IPS-18c (cell line): ENCODE data around the gene GLYATL1B.
"Not testable (repeated sequence)": the region's sequence is repeated elsewhere in the genome, so short reads cannot be mapped to it uniquely, and the experiment has no call there.

ENCODE experiments used
- H3K4me3 ChIP-seq: 2 replicates; pipeline ENCODE4 v1.7.0; 2013; ENCODE audit warnings: low read depth, mild to moderate bottlenecking, low read length, moderate library complexity; ENCODE audit not compliant: insufficient read depth
- H3K9me3 ChIP-seq: one replicate; pipeline ENCODE4 v1.6.1; 2013; ENCODE audit warnings: mild to moderate bottlenecking, low read length, moderate library complexity; ENCODE audit not compliant: control insufficient read depth, insufficient read depth

GLYATL1B gene

DNA sequence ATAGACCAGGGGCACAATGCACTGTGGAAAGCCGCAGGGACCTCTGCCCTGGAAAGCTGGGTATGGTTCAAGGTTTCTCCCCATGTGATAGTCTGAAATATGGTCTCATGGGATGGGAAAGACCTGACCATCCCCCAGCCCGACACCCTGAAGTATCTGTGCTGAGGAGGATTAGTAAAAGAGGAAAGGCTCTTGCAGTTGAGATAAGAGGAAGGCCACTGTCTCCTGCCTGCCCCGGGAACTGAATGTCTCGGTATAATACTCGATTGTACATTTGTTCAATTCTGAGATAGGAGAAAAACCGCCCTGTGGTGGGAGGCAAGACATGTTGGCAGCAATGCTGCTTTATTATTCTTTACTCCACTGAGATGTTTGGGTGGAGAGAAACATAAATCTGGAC lies 50.4 kb downstream of the GLYATL1B start:
- H3K9me3 ChIP-seq, H3K4me3 ChIP-seq: not testable (repeated sequence)

DNA sequence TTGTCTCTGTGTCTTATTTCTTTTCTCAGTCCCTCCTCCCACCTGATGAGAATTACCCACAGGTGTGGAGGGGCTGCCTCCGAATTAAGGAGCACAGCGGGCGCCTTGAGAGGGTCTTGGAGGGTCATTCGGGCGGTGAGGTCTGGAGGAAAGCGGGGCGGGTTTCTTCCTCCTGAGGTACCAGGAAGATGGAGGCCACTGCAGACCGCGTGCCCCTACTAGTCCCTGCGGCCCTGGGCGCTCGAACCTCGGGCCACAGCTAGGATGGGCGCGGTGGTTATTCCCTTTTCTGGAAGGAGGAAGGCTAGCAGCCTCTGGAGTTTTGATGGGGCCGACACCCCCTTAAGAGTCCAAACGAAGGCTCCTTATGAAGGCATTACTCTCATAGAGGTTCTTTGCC lies 51.1 kb downstream of the GLYATL1B start:
- H3K9me3 ChIP-seq = peaks cover 3% of the 10 kb centered on the region
- H3K4me3 ChIP-seq = no peak overlapping the region

DNA sequence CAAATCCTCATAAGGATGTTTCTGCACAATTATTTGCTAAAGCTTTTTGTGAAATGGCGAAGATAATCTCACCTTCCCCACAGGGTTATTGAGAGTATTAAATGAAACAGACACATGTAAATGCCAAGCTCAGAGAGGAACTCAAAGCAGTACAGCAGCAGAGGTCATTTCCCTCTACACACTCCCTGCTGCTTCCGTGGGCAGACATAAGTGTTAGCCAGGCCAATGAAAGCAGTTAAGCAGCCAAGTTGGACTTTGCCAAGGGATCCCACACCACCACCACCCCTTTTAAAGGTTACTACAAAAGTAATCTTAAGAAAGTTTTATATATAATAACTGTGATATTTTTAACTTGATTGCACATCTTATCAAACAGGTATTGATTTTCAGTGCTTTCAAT lies 52.5 kb downstream of the GLYATL1B start:
- Histone ChIP-seq H3K4me3 (no peak overlapping the region), H3K9me3 (no peaks in the 10 kb centered on the region)

DNA sequence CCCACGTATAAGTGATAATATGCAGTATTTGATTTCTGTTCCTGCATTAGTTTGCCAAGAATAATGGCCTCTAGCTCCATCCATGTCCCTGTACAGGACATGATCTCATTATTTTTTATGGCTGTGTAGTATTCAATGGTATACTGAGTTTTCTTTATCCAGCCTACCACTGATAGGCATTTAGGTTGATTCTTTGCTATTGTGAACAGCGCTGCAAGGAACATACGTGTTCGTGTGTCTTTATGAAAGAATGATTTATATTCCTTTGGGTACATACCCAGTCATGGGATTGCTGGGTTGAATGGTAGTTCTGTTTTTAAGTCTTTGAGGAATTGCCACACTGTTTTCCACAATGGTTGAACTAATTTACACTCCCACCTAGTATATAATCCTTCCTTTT lies 55.1 kb downstream of the GLYATL1B start:
- Histone ChIP-seq H3K4me3 (no peak overlapping the region), H3K9me3 (no peaks in the 10 kb centered on the region)

DNA sequence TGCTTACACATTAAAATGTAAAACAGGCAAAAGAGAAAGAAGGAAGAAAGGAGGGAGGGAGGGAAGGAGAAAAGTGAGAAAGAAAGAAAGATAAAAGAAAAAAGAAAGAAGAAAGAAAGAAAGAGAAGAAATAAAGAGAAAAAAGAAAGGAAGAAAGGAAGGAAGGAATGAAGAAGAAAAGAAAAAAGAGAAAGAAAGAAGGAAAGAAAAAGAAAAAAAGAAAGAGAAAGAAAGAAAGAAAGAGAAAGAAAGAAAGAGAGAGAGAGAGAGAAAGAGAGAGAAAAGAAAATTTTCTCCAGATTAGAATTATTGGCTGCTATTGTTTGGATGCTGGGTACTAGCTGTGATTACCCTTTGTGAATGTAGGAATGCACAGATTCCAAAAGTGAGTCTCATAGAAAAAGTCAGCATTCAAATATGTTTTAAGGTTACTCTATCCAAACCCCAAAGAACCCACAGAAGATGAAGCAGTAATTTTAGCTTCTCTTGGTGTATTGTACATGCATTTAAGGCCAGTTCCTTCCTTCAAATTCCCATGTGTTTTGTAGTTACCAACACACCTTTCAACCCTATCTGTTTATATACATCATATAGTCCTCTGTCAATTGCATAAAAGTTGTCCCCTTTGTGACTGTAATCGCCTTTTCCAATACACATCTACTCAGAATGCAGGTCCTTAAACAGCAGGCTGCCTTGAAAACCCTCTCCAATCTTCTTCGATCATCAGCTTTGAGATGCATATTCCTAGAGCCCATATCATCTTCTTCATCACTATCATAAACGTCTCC lies 55.8 kb downstream of the GLYATL1B start:
- Histone ChIP-seq H3K4me3 (peak overlapping the region; percentile 71), H3K9me3 (no peaks in the 10 kb centered on the region)

DNA sequence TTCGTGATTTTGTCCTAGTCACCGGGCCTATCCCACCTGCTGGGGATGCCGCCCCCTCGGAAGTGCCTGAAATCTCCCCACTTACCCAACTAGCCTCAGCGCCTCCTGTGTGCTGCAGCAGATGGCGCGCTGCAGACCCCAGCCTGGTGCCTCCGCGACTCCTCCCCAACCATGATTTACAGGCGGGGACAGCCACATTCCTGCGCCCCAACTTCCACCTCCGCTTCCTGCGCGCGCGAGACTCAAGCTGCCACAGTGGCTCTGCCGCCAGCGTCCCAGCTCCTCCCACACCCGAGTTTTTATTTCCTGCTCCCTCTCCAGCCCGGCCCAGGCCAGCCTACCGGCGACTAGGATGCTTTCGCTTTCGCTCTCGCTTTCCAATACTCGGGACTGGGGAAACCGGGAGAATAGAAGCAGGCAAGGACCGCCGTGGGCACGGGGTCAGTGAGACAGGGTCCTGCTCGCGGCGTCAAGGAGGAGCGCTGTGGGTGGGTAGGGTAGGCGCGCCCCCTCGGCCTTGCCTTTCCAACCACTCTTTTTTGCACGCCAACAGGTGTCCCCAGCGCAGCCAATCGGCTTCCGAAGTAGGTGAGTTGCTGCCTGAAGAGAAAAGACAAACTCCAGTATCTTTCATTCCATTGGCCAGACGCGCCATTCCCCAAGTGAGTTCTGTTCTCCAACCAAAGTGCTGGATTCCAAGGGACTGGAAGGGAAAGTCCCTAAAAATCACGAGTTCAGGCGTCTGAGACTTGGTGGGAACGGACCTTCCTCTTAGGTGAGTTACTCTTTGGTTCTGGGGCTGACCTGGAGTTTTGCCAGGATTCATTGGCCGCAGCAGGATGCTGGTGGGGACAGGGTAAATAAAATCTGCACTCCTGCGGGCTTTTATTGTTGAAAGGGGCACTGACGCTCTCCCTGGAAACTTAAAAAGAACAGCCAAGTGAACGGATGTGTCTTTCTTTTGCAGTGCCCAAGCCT lies 56.7 kb downstream of the GLYATL1B start, which contains the start of gene FAM111A:
FAM111A (plus strand) TSS at position 327 of the 978 bp plus-strand sequence. CDS start 6,017 bp downstream, outside the sequence.
- Histone ChIP-seq H3K9me3 (no peaks in the 10 kb centered on the region), H3K4me3 (peak within 1 kb of the TSS; percentile 71)

DNA sequence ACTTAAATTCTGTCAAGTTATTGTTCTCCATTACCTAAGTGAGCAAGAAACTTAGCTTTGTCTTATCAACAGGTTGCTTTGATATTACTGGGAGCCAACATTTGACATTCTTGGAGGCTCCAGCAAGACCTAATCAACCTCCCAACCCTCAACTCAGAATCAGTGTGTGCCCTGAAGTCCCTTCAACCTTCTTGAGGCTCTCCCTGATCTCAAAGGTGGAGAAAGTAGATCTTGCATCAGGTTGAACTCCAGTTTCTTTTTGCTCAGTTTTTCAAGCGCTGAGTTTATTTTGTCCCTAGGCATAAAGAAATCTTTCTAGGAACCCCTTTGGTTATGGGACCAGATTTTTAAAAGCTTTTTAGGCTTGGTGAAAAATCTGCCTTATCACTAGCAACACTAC lies 58.0 kb downstream of the GLYATL1B start:
- Histone ChIP-seq H3K9me3 (no peaks in the 10 kb centered on the region), H3K4me3 (no peak overlapping the region; the same call in 1 of the 2 replicates)
